HL-60 (cell line): ENCODE results near the gene GRM8.

Experiments used
- DNase-seq, 2 experiments: peaks; one replicate each; pipeline ENCODE4 v3.0.0-alpha.2; 2010 to 2020; ENCODE audit warnings: low read depth in 1 of 2, low spot score in 1 of 2
- H3K27ac ChIP-seq: fragments of 250-450 bp; sonication (Bioruptor Pico); replicated peaks from 2 replicates; pipeline ENCODE4 v1.5.1; 2020; ENCODE audit warnings: mild to moderate bottlenecking, moderate library complexity
- H3K27me3 ChIP-seq: fragments of 250-450 bp; sonication (Bioruptor Pico); 2 replicates; pipeline ENCODE4 v1.5.1; 2021; ENCODE audit warnings: mild to moderate bottlenecking, moderate library complexity; ENCODE audit not compliant: insufficient read depth, poor library complexity, severe bottlenecking
- H3K4me3 ChIP-seq: replicated peaks from 2 replicates; pipeline ENCODE4 v1.5.1; 2011; ENCODE audit warnings: mild to moderate bottlenecking, control low read depth, low read length; ENCODE audit not compliant: insufficient read depth
- CTCF ChIP-seq: IDR thresholded peaks from one replicate; pipeline ENCODE4 v1.5.1; 2011; ENCODE audit warnings: low read length, control low read depth, inconsistent platforms; ENCODE audit not compliant: insufficient read depth
- GABPA ChIP-seq: IDR thresholded peaks from 2 replicates; pipeline ENCODE4 v1.6.1; 2012; ENCODE audit warnings: low read depth
- POLR2AphosphoS5 ChIP-seq: IDR thresholded peaks from 2 replicates; pipeline ENCODE4 v1.6.1; 2012; ENCODE audit warnings: low read depth
- REST ChIP-seq: IDR thresholded peaks from 2 replicates; pipeline ENCODE4 v1.6.1; 2012; ENCODE audit warnings: low read depth; ENCODE audit not compliant: insufficient replicate concordance
- SPI1 ChIP-seq: IDR thresholded peaks from 2 replicates; pipeline ENCODE4 v1.6.1; 2012; ENCODE audit warnings: low read depth, mild to moderate bottlenecking, borderline replicate concordance

The GRM8 gene

GRCh38 chr7:126988022-126988421, 264.7 kb downstream of the GRM8 start:
- no peak overlapping the region for H3K4me3 ChIP-seq
- TF ChIP-seq SPI1 (no peak), CTCF (no peak), GABPA (no peak), POLR2AphosphoS5 (no peak), REST (no peak)
- no peak for DNase-seq

GRCh38 chr7:126979722-126980121, 273.0 kb downstream of the GRM8 start:
- peak; percentile 36; the same call in 1 of the 2 replicates for TF ChIP-seq GABPA
- peak; percentile 98 for TF ChIP-seq POLR2AphosphoS5
- peak; percentile 66 for TF ChIP-seq REST
- TF ChIP-seq SPI1, result peak; percentile 32; the same call in 1 of the 2 replicates
- no peak for TF ChIP-seq CTCF
- no peaks in the 10 kb centered on the region for H3K27me3 ChIP-seq
- DNase-seq, result peak; percentile 95 to 98
- H3K27ac ChIP-seq, result peak overlapping the region; percentile 79
- H3K4me3 ChIP-seq, result no peak overlapping the region

More at GRCh38 chr7:126988022-126988421, 264.7 kb downstream of the GRM8 start:
- Histone ChIP-seq H3K27me3 (no peaks in the 10 kb centered on the region), H3K27ac (no peak overlapping the region)

GRCh38 chr7:126978865-126979264, 273.9 kb downstream of the GRM8 start:
- peak overlapping the region; percentile 79 for H3K27ac ChIP-seq
- no peak for DNase-seq
- TF ChIP-seq SPI1, result no peak
- TF ChIP-seq CTCF, result no peak
- no peak for TF ChIP-seq POLR2AphosphoS5
- no peak for TF ChIP-seq GABPA
- TF ChIP-seq REST, result no peak
- no peak overlapping the region for H3K4me3 ChIP-seq
- H3K27me3 ChIP-seq, result no peaks in the 10 kb centered on the region
